Subcutaneous adipose tissue (tissue), 4 donors: ENCODE data around the gene SP6. TPM values are rescaled to one million over a fixed set of nuclear protein-coding genes. Genes with fewer than 3 reads are reported as not detected.

Experiments
- CTCF ChIP-seq: fragments of 450-650 bp; IDR thresholded peaks from one replicate; pipeline ENCODE4 v1.5.1; 2016; ENCODE audit warnings: low read depth, mild to moderate bottlenecking, control low read depth, antibody characterized with exemption, moderate library complexity
- total RNA-seq, 4 donors: library from RNA; depleted of rRNA; stranded (reverse); fragments of >200 nt; gene quantifications; one replicate each; pipeline ENCODE4 v1.1.0, GENCODE V29; 2016

The SP6 gene
- total RNA-seq, 4 donors from 2014 or later = 0.16 to 1.3 (median 0.17) TPM; not detected in 1

DNA sequence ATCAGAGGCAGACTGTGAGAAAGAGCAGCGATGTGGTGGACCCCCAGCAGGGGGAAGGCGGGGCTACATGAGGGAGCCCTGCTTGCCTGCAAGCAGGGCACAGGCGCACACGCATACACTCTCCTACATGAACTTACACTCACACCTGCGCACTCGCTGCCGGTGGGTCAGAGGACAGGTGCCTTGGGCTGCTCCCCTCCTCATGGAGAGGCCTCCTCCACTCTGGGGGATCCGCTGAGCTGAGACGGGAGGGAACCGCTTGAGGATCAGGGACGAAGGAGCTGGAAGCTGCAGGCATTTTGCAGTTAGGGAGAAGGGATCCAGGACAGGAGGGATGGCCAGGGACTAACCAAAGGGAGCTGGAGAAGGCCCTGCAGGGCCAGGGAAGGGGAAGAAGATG lies 43.5 kb downstream of the SP6 start:
- no peak for TF ChIP-seq CTCF

- TF ChIP-seq CTCF = no peak
These were observed 44.1 kb downstream of the SP6 start for GRCh38 chr17:47806913-47807255.

DNA sequence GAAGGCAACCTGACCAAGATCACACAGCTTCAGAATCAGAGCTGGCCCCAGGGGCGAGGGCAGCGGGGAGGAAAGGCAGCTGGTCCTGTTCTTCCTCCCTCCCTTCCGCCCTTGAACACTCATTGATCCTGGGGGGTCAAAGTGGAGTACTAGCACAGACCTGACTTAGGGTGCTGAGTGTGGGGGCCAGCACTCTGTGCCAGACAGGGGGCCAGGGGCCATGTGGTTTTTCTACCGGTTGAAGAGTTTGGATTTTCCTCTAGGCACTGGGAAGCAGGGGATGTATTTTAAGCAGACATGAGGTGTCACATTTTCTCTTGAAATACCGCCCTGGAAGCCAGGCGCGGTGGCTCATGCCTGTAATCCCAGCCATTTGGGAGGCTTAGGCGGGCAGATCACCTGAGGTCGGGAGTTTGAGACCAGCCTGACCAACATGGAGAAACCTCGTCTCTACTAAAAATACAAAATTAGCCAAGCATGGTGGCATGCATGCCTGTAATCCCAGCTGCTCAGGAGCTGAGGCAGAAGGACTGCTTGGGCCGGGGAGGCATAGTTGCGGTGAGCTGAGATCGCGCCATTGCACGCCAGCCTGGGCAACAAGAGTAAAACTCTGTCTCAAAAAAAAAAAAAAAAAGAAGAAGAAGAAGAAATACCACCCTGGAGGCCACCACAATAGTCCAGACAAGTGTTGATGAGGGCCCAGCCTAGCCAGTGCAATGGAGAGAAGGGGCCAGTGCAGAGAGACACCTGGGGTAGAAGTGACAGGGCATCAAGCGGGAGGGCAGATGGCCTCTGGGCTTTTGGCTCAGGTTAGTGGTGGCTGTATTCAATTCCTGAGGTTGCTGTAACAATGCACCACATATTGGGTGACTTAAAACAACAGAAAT lies 44.7 kb downstream of the SP6 start:
- TF ChIP-seq CTCF = no peak

GRCh38 chr17:47804461-47804860 lies 46.5 kb downstream of the SP6 start:
- TF ChIP-seq CTCF = no peak

- TF ChIP-seq CTCF = no peak
These were observed 47.2 kb downstream of the SP6 start for GRCh38 chr17:47803751-47804150.

DNA sequence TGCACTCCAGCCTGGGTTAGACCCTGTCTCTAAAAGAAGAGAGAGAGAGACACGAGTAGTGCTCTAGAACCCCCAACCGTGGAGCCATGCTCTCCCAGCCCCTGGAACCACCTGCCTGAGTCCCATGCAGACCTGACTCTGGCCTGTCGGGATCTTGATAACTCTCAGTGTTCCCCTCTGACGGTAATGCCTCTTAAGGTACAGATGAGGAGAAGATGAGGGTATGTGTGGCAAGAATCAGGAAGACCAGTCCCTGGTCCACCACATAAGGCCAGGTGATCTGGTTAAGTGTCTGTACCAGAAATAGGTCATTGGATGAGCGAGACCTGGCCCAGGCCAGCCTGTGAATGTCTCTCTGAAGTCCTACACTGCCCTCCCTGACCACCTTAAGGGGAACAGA lies 47.8 kb downstream of the SP6 start:
- TF ChIP-seq CTCF = no peak

DNA sequence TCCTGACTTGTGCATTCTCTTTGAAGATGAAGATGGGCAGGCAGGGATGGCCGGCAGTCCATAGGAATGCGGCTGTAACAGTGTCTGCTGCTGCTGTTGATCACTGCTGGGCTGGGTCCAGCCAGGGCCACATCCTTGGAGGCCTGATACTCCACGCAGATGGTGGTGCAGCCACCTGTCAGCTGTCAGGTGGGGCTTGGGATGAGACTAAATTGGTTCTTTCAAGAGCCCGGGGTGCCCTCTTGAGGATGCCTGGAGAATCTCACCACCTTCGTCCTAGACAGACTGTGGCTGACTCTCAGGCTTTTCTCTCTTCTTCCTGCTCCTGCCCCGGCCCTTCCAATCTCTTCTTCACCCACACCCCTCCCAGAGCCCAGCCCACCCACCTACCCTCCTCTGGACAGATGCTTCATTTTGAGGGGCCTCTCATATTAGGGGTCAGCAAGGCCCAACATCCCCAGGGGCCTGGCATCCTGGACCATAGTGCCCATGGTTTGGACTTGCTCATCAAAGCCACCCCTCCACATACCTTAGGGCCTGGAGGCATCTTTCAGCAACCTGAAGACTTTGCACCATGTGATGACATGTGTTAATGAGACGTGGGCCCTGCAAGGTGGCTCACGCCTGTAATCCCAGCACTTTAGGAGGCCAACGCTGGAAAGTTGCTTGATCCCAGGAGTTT lies 48.5 kb downstream of the SP6 start:
- no peak for TF ChIP-seq CTCF
